Measurements from ENCODE around the gene HAPLN3. TPM values are rescaled to one million over a fixed set of nuclear protein-coding genes. Genes with fewer than 3 reads are reported as not detected.

The HAPLN3 gene
- total and polyA plus RNA-seq, 2 donors (not counting 1 experiment from before 2014, with no cell fraction given), result 7.5 to 16.3 TPM

- Mint-ChIP-seq H3K4me1 (no peaks in the 10 kb centered on the region), H3K9me3 (ENCODE audit: insufficient read depth) (no peaks in the 10 kb centered on the region), H3K4me3 (no peak overlapping the region), H3K27ac (no peak overlapping the region), H3K27me3 (peaks cover 7% of the 10 kb centered on the region)
- no peak overlapping the region for H3K9ac ChIP-seq (ENCODE audit: low read length)
- peaks cover 0 to 24% (median 8%) of the 10 kb centered on the region in 3 donors for H3K9me3 ChIP-seq (ENCODE audit: control extremely low read depth in 1 of 3, control insufficient read depth in 2 of 3, insufficient read depth in 1 of 3, low read length in 2 of 3)
- DNase-seq (no peak), ATAC-seq (ENCODE audit: low read depth) (no peak)
- H3K27me3 ChIP-seq (replicated peaks in 1 of 4; ENCODE audit: control extremely low read depth in 1 of 4, control insufficient read depth in 3 of 4, insufficient read depth in 4 of 4, low read length in 3 of 4), result peaks cover 0 to 5% (median 0%) of the 10 kb centered on the region in 4 experiments
- H3K79me2 ChIP-seq (ENCODE audit: control insufficient read depth, insufficient read depth, low read length), result no peaks in the 10 kb centered on the region
- POLR2A ChIA-PET, result no interaction called here
- no peak overlapping the region for H2AFZ ChIP-seq (ENCODE audit: insufficient read depth, low read depth, low read length, poor library complexity, severe bottlenecking)
- 90% methylated on average over 7 of the region's 11 CpGs for WGBS (ENCODE audit: insufficient coverage)
- TF ChIP-seq EZH2 (IDR thresholded peaks at IDR 0.05; ENCODE audit: borderline replicate concordance, insufficient read depth, low read depth, low read length, poor library complexity, severe bottlenecking) (no peak), CTCF (IDR thresholded peaks at IDR 0.05) (no peak)
- intact Hi-C loops (cut with micrococcal nuclease), result no loop called here
- H3K4me1 ChIP-seq (ENCODE audit: control insufficient read depth in 2 of 2, insufficient read depth in 2 of 2, low read length in 2 of 2), result no peaks in the 10 kb centered on the region
- H4K20me1 ChIP-seq (ENCODE audit: control insufficient read depth, insufficient read depth, low read length, poor library complexity, severe bottlenecking), result no peaks in the 10 kb centered on the region
- H3K36me3 ChIP-seq (replicated peaks in 1 of 2; ENCODE audit: control extremely low read depth in 1 of 2, control insufficient read depth in 1 of 2, extremely low read depth in 1 of 2, insufficient read depth in 2 of 2, low read length in 1 of 2), result no peaks in the 10 kb centered on the region
- no peak overlapping the region for H3K4me2 ChIP-seq (replicated peaks; ENCODE audit: low read depth, low read length, poor library complexity, severe bottlenecking)
- CTCF ChIA-PET, result no interaction called here
- no peak overlapping the region for H3K4me3 ChIP-seq (ENCODE audit: control extremely low read depth in 1 of 5, extremely low read depth in 1 of 5, insufficient read depth in 1 of 5, low read depth in 2 of 5, low read length in 4 of 5)
- H3K27ac ChIP-seq (ENCODE audit: low read length in 2 of 2), result no peak overlapping the region
Measured at GRCh38 chr15:88858934-88859333, 36.4 kb downstream of the HAPLN3 start.

GRCh38 chr15:88852476-88852875 lies 42.9 kb downstream of the HAPLN3 start:
- Mint-ChIP-seq H3K27ac (no peak overlapping the region), H3K27me3 (peaks cover 14% of the 10 kb centered on the region), H3K4me1 (no peaks in the 10 kb centered on the region), H3K4me3 (no peak overlapping the region), H3K9me3 (ENCODE audit: insufficient read depth) (no peaks in the 10 kb centered on the region)
- Histone ChIP-seq H2AFZ (ENCODE audit: insufficient read depth, low read depth, low read length, poor library complexity, severe bottlenecking) (no peak overlapping the region), H3K4me3 (ENCODE audit: control extremely low read depth in 1 of 5, extremely low read depth in 1 of 5, insufficient read depth in 1 of 5, low read depth in 2 of 5, low read length in 4 of 5) (no peak overlapping the region), H3K9ac (ENCODE audit: low read length) (no peak overlapping the region), H3K79me2 (ENCODE audit: control insufficient read depth, insufficient read depth, low read length) (no peaks in the 10 kb centered on the region), H3K4me1 (ENCODE audit: control insufficient read depth in 2 of 2, insufficient read depth in 2 of 2, low read length in 2 of 2) (no peaks in the 10 kb centered on the region), H3K27ac (ENCODE audit: low read length in 2 of 2) (no peak overlapping the region), H3K27me3 (replicated peaks in 1 of 4; ENCODE audit: control extremely low read depth in 1 of 4, control insufficient read depth in 3 of 4, insufficient read depth in 4 of 4, low read length in 3 of 4) (peaks cover 0 to 14% (median 0%) of the 10 kb centered on the region in 4 experiments), H3K9me3 (ENCODE audit: control extremely low read depth in 1 of 3, control insufficient read depth in 2 of 3, insufficient read depth in 1 of 3, low read length in 2 of 3) (peaks cover 0 to 34% (median 11%) of the 10 kb centered on the region in 3 donors), H3K36me3 (replicated peaks in 1 of 2; ENCODE audit: control extremely low read depth in 1 of 2, control insufficient read depth in 1 of 2, extremely low read depth in 1 of 2, insufficient read depth in 2 of 2, low read length in 1 of 2) (no peaks in the 10 kb centered on the region), H4K20me1 (ENCODE audit: control insufficient read depth, insufficient read depth, low read length, poor library complexity, severe bottlenecking) (no peaks in the 10 kb centered on the region), H3K4me2 (replicated peaks; ENCODE audit: low read depth, low read length, poor library complexity, severe bottlenecking) (no peak overlapping the region)
- no peak for DNase-seq
- no peak for ATAC-seq (ENCODE audit: low read depth)
- ChIA-PET CTCF (no interaction called here), POLR2A (no interaction called here)
- TF ChIP-seq EZH2 (IDR thresholded peaks at IDR 0.05; ENCODE audit: borderline replicate concordance, insufficient read depth, low read depth, low read length, poor library complexity, severe bottlenecking), result no peak
- intact Hi-C loops (cut with micrococcal nuclease), result no loop called here

All from B cell (primary cell).